Activated CD4-positive, alpha-beta memory T cell treated with anti-CD3 and anti-CD28 coated beads, Interleukin-2, amount 10 ng/mL, durations not matched to agents 7 days and 5 days (primary cell): Measurements from ENCODE around the gene TMEM163. TPM values are rescaled to one million over a fixed set of nuclear protein-coding genes. Genes with fewer than 3 reads are reported as not detected.

Experiments used
- CTCF ChIA-PET: fragments of 350-600 bp; sonication (Branson Sonifier 250); formaldehyde crosslinking; loops from one replicate; lab custom pipeline; 2021; ENCODE audit warnings: antibody characterized with exemption, inconsistent platforms; lab: Charles Lee
- POLR2A ChIA-PET: fragments of 350-600 bp; sonication (Branson Sonifier 250); formaldehyde crosslinking; loops from one replicate; lab custom pipeline; 2021; ENCODE audit warnings: antibody characterized with exemption; lab: Charles Lee
- DNase-seq: peaks from one replicate; pipeline ENCODE4 v3.0.0-alpha.2; 2020
- H3K27ac Mint-ChIP-seq: one replicate; pipeline ENCODE4 v1.8.0; 2021; ENCODE audit warnings: mild to moderate bottlenecking, mixed read lengths
- H3K27me3 Mint-ChIP-seq: one replicate; pipeline ENCODE4 v1.8.0; 2021; ENCODE audit warnings: mixed read lengths
- H3K36me3 Mint-ChIP-seq: one replicate; pipeline ENCODE4 v1.8.0; 2021; ENCODE audit warnings: low read depth, mixed read lengths
- H3K4me1 Mint-ChIP-seq: one replicate; pipeline ENCODE4 v1.8.0; 2021; ENCODE audit warnings: mixed read lengths
- H3K4me3 Mint-ChIP-seq: one replicate; pipeline ENCODE4 v1.8.0; 2021; ENCODE audit warnings: mild to moderate bottlenecking, mixed read lengths
- H3K9me3 Mint-ChIP-seq: one replicate; pipeline ENCODE4 v1.8.0; 2021; ENCODE audit warnings: mixed read lengths
- total RNA-seq, 2 experiments: library from RNA; stranded (reverse); gene quantifications; one replicate each; pipeline ENCODE4 v1.2.3, GENCODE V29; 2021

TMEM163 gene
- total RNA-seq, 2 experiments from 2014 or later = 1.8 to 2.3 TPM

GRCh38 chr2:134462791-134463698, 255.8 kb downstream of the TMEM163 start:
- Mint-ChIP-seq H3K4me3 (no peak overlapping the region), H3K4me1 (no peaks in the 10 kb centered on the region), H3K27me3 (no peaks in the 10 kb centered on the region), H3K9me3 (no peaks in the 10 kb centered on the region), H3K36me3 (no peaks in the 10 kb centered on the region), H3K27ac (no peak overlapping the region)
- peak; percentile 9 for DNase-seq
- POLR2A ChIA-PET = no interaction called here
- CTCF ChIA-PET = interaction anchor here (1.0 kb wide), 1 partner anchor 12 kb away, joined by 4 read pairs; no protein-coding TSS in a partner anchor

GRCh38 chr2:134462275-134462674, 256.5 kb downstream of the TMEM163 start:
- no peak for DNase-seq
- H3K27ac Mint-ChIP-seq = no peak overlapping the region
- POLR2A ChIA-PET = no interaction called here
- no peaks in the 10 kb centered on the region for H3K36me3 Mint-ChIP-seq
- CTCF ChIA-PET = interaction anchor here (2.5 kb wide), 1 partner anchor 11 kb away, joined by 14 read pairs; no protein-coding TSS in a partner anchor
- no peak overlapping the region for H3K4me3 Mint-ChIP-seq
- H3K27me3 Mint-ChIP-seq = no peaks in the 10 kb centered on the region
- no peaks in the 10 kb centered on the region for H3K9me3 Mint-ChIP-seq
- H3K4me1 Mint-ChIP-seq = no peaks in the 10 kb centered on the region

- no peak overlapping the region for H3K27ac Mint-ChIP-seq
- H3K36me3 Mint-ChIP-seq = no peaks in the 10 kb centered on the region
- no peak for DNase-seq
- CTCF ChIA-PET = interaction anchor here (2.5 kb wide), 1 partner anchor 10 kb away, joined by 14 read pairs; no protein-coding TSS in a partner anchor
- no peaks in the 10 kb centered on the region for H3K27me3 Mint-ChIP-seq
- no peaks in the 10 kb centered on the region for H3K4me1 Mint-ChIP-seq
- no peaks in the 10 kb centered on the region for H3K9me3 Mint-ChIP-seq
- no peak overlapping the region for H3K4me3 Mint-ChIP-seq
- POLR2A ChIA-PET = no interaction called here
Observed at GRCh38 chr2:134461511-134461910, 257.3 kb downstream of the TMEM163 start.

- Mint-ChIP-seq H3K9me3 (no peaks in the 10 kb centered on the region), H3K27ac (no peak overlapping the region), H3K4me3 (no peak overlapping the region), H3K27me3 (no peaks in the 10 kb centered on the region), H3K36me3 (no peaks in the 10 kb centered on the region), H3K4me1 (no peaks in the 10 kb centered on the region)
- peak; percentile 43 for DNase-seq
- ChIA-PET POLR2A (no interaction called here), CTCF (interaction anchor here (0.9 to 2.5 kb wide), 4 partner anchors 10 to 438 kb away, joined by 3 to 14 read pairs (median 3); no protein-coding TSS in a partner anchor)
Observed at GRCh38 chr2:134460583-134460998, 258.2 kb downstream of the TMEM163 start.

- ChIA-PET POLR2A (no interaction called here), CTCF (interaction anchor here (0.9 to 2.5 kb wide), 4 partner anchors 9 to 438 kb away, joined by 3 to 14 read pairs (median 3); no protein-coding TSS in a partner anchor)
- Mint-ChIP-seq H3K4me1 (no peaks in the 10 kb centered on the region), H3K36me3 (no peaks in the 10 kb centered on the region), H3K27me3 (no peaks in the 10 kb centered on the region), H3K9me3 (no peaks in the 10 kb centered on the region), H3K4me3 (no peak overlapping the region), H3K27ac (no peak overlapping the region)
- DNase-seq = no peak
Observed at GRCh38 chr2:134459706-134460406, 258.9 kb downstream of the TMEM163 start.

- ChIA-PET CTCF (no interaction called here), POLR2A (no interaction called here)
- H3K4me1 Mint-ChIP-seq = no peaks in the 10 kb centered on the region
- no peak overlapping the region for H3K27ac Mint-ChIP-seq
- H3K9me3 Mint-ChIP-seq = no peaks in the 10 kb centered on the region
- no peak for DNase-seq
- H3K27me3 Mint-ChIP-seq = no peaks in the 10 kb centered on the region
- no peaks in the 10 kb centered on the region for H3K36me3 Mint-ChIP-seq
- H3K4me3 Mint-ChIP-seq = no peak overlapping the region
Observed at GRCh38 chr2:134458950-134459349, 259.9 kb downstream of the TMEM163 start.

GRCh38 chr2:134458473-134458853, 260.3 kb downstream of the TMEM163 start:
- H3K4me3 Mint-ChIP-seq = no peak overlapping the region
- no peak for DNase-seq
- H3K27ac Mint-ChIP-seq = no peak overlapping the region
- no peaks in the 10 kb centered on the region for H3K27me3 Mint-ChIP-seq
- no peaks in the 10 kb centered on the region for H3K4me1 Mint-ChIP-seq
- POLR2A ChIA-PET = no interaction called here
- CTCF ChIA-PET = no interaction called here
- H3K9me3 Mint-ChIP-seq = no peaks in the 10 kb centered on the region
- no peaks in the 10 kb centered on the region for H3K36me3 Mint-ChIP-seq

GRCh38 chr2:134457765-134458472, 260.9 kb downstream of the TMEM163 start:
- H3K9me3 Mint-ChIP-seq = no peaks in the 10 kb centered on the region
- H3K4me1 Mint-ChIP-seq = no peaks in the 10 kb centered on the region
- H3K27me3 Mint-ChIP-seq = no peaks in the 10 kb centered on the region
- ChIA-PET CTCF (no interaction called here), POLR2A (no interaction called here)
- H3K27ac Mint-ChIP-seq = no peak overlapping the region
- no peak for DNase-seq
- no peaks in the 10 kb centered on the region for H3K36me3 Mint-ChIP-seq
- H3K4me3 Mint-ChIP-seq = no peak overlapping the region

GRCh38 chr2:134457353-134457752, 261.4 kb downstream of the TMEM163 start:
- CTCF ChIA-PET = no interaction called here
- no peak for DNase-seq
- no peaks in the 10 kb centered on the region for H3K4me1 Mint-ChIP-seq

GRCh38 chr2:134455426-134455825, 263.4 kb downstream of the TMEM163 start:
- ChIA-PET POLR2A (no interaction called here), CTCF (no interaction called here)
- no peak for DNase-seq
- no peaks in the 10 kb centered on the region for H3K36me3 Mint-ChIP-seq
- no peaks in the 10 kb centered on the region for H3K9me3 Mint-ChIP-seq
- no peaks in the 10 kb centered on the region for H3K4me1 Mint-ChIP-seq
- no peaks in the 10 kb centered on the region for H3K27me3 Mint-ChIP-seq
- no peak overlapping the region for H3K4me3 Mint-ChIP-seq
- H3K27ac Mint-ChIP-seq = no peak overlapping the region

More at GRCh38 chr2:134457353-134457752, 261.4 kb downstream of the TMEM163 start:
- no peaks in the 10 kb centered on the region for H3K27me3 Mint-ChIP-seq
- no peaks in the 10 kb centered on the region for H3K36me3 Mint-ChIP-seq
- no peaks in the 10 kb centered on the region for H3K9me3 Mint-ChIP-seq
- no peak overlapping the region for H3K4me3 Mint-ChIP-seq
- H3K27ac Mint-ChIP-seq = no peak overlapping the region
- POLR2A ChIA-PET = no interaction called here

- Mint-ChIP-seq H3K27ac (no peak overlapping the region), H3K36me3 (no peaks in the 10 kb centered on the region), H3K4me3 (no peak overlapping the region), H3K27me3 (no peaks in the 10 kb centered on the region), H3K4me1 (no peaks in the 10 kb centered on the region), H3K9me3 (no peaks in the 10 kb centered on the region)
- ChIA-PET CTCF (no interaction called here), POLR2A (no interaction called here)
- no peak for DNase-seq
Observed at GRCh38 chr2:134454931-134455330, 263.9 kb downstream of the TMEM163 start.

GRCh38 chr2:134454426-134454825, 264.4 kb downstream of the TMEM163 start:
- ChIA-PET CTCF (interaction anchor here (1.1 kb wide), 1 partner anchor 336 kb away, joined by 4 read pairs; no protein-coding TSS in a partner anchor), POLR2A (no interaction called here)
- Mint-ChIP-seq H3K36me3 (no peaks in the 10 kb centered on the region), H3K4me1 (no peaks in the 10 kb centered on the region), H3K4me3 (no peak overlapping the region), H3K27me3 (no peaks in the 10 kb centered on the region), H3K27ac (no peak overlapping the region), H3K9me3 (no peaks in the 10 kb centered on the region)
- DNase-seq = no peak
